GM12892 (cell line): Measurements from ENCODE around the gene STX18.

ENCODE experiments used
- POLR2A ChIP-seq: IDR thresholded peaks from 2 replicates; pipeline ENCODE4 v1.6.1; 2011; ENCODE audit warnings: low read depth, low read length, control low read depth
- POLR2AphosphoS5 ChIP-seq: IDR thresholded peaks from 2 replicates; pipeline ENCODE4 v1.6.1; 2011; ENCODE audit warnings: low read depth, low read length, control low read depth
- TAF1 ChIP-seq: IDR thresholded peaks from 2 replicates; pipeline ENCODE4 v1.6.1; 2011; ENCODE audit warnings: low read depth, mild to moderate bottlenecking, control low read depth, low read length, borderline replicate concordance

GRCh38 chr4:4430492-4431195 is 111.2 kb downstream of the STX18 start:
- TF ChIP-seq POLR2A (no peak), POLR2AphosphoS5 (no peak), TAF1 (no peak)
